GM19025 (cell line): ENCODE data around the gene BANK1.
A peak's percentile ranks its signal among the peaks of the same experiment; 100 is the strongest.

Source experiments
- ATAC-seq: cut with Tn5 transposase; IDR thresholded peaks from one replicate; pipeline ENCODE4 v1.9.1; 2021; ENCODE audit warnings: mild to moderate bottlenecking, low read depth, moderate library complexity; ENCODE audit not compliant: unreplicated experiment

The BANK1 gene

DNA sequence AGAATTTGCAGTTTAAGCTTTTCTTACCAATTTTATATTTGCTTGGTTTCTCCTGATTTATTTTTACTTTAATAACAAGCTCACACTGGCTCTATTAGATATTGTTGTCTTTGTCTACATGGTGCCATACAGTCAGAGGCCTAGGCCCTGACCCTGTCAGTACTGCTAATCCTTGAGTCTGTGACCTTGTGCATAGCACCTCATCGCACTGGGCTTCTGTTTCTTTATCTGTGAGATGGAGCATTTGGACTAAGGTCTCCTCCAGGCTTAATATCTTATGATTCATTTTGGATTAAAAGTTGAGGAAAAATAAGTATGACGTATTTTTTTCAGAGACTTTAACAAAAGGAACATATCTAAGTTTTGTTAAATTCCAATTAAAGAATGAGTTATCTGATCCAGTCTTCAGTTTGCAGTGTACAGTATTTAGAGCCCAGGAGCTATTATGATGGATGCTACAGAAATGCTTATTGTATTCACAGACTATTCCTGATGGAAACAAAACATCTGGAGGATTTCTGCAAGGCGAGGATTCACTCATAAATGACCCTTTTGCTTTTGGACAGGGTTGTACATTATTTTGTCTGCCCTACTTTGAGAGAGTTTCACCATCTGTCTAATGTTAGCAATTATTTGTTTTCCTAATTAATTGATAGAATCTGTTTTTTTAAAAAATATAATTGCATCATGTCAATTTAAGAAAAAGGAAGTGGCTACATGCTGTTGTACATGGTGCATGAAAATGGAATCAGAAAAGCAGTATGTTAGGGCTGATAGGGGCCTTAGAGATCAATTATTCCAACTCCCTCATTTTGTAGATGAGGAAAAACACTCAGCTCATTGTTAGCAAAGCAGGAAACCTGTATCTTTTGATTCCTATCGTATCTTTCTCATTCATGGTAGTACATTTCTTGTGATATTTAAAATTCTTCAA lies 203.6 kb downstream of the BANK1 start:
- ATAC-seq = no peak

DNA sequence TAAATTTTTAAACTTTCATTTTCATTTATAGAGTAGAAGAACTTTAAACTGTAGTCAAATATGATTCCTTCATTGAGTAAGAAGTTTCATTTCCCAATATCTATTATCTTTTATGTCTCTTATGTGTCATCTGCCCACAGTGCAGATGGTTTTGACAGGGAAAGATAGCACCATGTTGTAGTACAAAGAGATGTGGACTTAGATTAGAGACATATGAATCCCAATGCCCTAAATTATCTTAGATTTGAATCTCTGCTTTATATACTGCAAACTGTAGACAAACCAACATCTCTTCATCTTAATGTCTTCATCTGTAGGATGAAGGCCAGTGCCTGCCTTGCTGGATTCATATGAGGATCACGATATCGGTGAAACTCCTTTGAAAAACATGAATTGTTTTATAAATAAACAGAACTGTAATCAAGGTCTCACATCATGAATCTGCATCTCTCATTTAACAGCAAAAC lies 217.5 kb downstream of the BANK1 start:
- ATAC-seq = peak; percentile 84

DNA sequence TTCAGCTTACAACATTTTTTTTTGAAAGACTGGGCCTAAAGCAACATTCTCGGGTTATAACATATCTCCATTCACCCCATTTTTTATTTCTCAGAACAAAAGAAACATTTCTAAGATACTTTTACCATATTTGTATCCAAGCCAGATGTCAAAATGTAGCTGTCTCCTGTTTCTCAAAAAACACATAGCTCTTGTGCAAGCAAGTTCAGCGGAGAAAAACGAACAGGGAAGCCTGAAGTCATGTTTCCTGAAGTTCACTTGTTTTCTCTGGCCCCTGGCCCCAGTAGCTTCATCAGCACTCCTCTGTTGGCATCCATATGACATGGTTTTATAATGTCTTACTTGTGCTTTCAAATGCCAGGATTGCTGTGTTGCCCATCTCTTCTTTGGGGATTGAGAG lies 218.2 kb downstream of the BANK1 start:
- no peak for ATAC-seq

DNA sequence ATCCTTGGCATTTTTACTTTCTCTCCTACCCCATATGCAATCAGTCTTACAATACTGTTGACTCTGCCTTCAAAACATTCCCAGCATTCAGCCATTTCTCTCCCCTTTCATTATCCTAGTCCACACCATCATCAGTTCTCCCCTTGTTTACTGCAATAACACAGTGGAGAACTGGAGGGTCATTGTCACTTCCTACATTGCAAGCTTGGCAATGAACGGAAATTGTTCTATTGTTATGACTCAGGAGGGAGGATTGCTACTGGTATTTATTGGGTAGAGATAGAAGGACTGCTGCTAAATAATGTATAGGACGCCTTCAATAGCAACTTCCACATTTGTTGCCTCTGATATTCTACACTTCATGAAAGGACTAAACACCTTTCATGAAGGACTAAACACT lies 231.8 kb downstream of the BANK1 start:
- ATAC-seq = no peak

DNA sequence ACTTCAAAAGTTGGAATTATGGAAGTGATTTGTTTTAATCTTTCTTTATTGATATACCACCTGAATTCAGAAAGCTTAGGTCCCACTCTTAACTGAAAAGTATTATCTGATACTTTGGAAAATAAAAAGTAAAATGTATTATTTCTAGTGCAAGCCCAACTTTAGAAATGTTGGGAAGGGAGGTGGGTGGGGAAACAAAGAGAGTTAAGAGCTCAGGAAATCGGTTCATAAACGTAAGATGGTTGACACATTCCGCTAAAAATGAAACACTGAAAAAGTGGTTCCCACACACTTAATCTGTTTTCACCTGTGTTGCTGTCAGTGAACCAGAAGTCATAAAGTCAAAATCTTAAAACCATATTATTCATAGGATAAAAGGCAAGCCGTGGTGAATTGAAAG lies 237.4 kb downstream of the BANK1 start:
- ATAC-seq = no peak

DNA sequence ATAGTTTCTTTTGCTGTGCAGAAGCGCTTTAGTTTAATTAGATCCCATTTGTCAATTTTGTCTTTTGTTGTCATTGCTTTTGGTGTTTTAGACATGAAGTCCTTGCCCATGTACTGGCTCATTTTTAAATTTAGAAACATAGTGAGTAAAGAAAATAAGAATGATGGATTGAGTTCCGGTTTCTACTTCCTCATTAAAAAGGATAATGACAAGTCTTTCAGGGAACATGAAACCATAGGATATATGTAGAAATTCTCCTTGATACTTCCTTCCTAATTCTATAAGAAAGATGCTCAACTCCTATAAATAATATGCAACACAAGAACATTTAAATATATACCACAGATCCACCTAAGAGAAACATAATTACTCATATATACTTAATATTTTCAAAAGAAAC lies 240.9 kb downstream of the BANK1 start:
- ATAC-seq = no peak

DNA sequence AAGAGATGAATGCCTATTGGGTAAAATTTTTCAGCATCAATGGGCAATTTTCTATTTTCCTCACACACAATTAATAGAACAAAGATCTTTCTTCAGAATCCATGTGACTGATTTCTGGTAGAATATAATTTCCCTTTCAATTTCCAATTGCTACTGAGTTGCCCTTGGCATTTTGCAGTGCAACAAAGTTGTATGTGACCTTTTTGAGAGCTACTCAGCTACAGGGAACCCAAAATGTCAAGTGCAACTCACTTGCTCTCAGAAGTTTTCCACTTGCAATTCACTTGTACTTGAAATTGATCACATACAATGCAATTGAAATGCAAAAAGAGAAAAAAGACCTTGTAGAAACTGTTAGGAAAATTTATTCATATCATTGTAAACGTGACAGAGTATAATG lies 245.5 kb downstream of the BANK1 start:
- no peak for ATAC-seq

DNA sequence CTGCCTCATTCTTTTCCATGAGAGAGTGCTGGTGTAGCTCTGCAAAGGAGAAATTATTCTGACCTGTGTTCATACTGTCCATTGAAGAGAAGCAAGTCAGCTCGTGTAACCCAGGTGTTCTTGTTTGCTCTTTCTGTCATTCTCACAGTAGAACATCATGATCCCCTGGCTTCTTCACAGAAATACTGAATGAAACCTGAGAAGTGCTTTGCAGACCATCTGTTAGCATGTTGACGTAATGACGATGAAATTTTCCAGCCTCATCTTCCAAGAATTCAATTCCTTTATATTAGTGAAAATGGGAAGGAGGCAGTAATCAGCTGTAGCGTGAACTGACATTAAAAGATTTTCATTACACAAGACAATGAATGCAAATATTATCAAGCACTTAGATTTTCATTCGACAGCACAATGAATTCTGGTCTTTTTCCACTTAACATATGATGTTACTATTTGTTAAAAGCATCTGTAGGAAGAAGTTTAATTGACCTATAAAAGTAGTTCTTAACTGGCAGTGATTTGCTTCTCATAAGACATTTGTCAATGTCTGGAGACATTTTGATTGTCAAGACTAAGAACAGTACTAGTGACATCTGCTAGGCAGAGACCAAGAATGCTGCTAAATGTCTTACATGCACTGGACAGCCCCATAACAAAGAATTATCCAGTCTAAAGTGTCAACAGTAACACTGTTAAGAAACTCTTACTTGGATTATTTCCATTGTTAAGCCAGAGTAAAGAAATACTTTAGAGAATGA lies 246.3 kb downstream of the BANK1 start:
- ATAC-seq = no peak

DNA sequence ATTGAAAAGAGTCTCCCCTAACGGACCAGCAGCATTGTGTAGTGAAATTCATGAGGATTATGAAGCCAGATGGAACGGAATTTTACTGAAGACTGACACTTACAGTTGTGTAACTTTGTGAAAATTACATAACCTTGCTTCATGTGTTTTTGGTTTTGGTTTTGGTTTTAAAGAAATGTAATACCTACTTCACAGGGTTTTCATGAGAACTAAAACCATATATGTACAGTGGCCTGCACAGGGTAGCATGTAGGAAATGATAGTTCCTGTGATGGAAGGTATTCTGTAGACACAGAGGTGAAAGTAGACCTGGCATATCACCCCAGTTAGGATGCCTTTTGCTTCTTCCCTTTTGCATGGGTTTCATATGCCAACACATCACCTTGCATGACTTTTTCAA lies 247.0 kb downstream of the BANK1 start:
- no peak for ATAC-seq

DNA sequence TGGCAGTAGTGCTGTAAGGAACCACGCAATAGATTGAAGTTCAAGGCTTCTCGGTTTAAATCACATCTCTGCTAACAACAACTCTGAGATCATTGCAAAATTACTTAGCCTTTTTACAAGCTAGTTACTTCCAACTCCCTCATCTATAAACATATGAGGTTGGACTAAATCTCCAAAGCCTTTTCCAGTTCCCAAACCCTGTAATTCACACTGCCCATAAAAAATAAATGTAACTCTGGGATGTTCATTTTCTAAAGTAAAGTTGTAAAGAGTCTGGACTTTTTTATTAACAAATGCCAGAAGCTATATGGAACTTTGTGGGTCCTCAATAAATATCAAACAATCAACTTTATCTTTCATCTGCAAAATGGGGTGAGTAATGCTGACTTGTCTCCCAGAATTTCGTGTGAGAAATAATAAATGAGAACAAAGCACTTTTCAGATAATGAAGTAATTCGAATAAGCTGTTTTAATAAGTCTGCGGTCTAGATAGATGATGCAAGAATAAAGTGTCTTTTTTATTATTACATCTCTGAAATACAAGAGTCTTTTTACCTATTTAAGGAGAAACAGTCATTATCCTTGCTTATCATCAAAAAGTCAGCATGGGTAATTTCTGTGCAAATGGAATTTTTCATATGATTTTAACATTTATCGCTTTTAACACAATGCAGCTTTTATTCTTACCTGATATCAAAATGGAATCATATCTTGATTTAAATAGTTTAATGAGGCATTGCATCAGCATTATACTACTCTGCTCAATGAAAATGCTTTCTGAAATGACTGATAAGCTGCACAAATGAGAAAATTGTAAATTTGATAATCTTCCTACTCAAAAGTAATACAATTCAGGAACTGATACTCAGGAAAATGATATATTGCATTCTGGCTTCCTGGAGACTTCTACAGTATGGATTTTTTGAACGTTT lies 252.6 kb downstream of the BANK1 start:
- no peak for ATAC-seq

DNA sequence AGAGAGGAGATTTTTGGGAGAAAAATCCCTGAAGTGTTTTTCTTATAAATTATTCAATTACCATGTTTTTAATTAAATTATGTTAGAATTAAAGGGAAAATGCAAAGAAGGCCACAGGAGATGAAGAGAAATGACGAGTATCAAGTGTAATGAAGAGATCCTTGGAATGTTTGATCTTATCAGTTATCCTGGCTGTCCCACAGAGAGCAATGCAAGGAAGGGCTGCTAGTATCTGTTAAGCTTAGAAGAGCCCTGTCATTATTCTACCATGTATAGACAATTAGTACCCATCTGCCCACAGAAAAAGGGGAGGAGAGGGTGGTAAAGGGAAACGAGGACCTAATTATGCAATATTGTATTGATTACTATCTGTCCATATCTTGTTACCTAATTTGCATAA lies 257.1 kb downstream of the BANK1 start:
- no peak for ATAC-seq

DNA sequence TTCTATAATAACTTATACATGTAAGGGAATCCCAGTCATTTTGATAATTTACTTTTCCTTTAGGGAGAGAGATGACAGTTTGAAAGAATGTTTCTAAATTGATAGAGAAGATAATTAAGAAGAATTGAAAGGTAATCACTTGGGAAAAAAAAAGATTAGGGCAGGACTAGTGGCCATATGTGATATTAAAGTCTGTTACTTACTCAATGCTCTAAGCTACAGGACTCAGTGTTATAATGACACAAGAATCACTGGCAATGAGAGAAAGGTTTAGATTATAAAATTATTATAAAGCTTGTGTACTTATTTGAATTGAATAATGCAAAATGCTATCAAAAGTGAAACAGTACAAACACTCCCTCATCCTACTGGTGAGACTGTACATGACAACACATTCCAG lies 265.3 kb downstream of the BANK1 start:
- no peak for ATAC-seq

DNA sequence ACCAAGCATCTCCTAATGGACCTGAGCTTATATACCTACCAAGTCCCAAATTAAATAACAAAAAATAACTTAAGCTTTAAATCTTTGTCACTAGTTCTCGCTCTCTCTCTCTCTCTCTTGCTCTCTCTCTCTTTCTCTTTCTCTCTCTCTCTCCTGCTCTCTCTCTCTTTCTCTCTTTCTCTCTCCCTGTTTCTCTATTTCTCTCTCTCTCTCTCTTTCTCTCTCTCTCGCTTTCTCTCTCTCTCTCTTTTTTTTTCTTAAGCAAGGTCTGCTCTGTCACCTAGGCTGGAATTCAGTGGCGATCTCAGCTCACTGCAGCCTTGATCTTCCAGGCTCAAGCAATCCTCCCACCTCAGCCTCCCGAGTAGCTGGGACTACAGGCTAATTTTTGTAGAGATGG lies 266.6 kb downstream of the BANK1 start:
- ATAC-seq = no peak

DNA sequence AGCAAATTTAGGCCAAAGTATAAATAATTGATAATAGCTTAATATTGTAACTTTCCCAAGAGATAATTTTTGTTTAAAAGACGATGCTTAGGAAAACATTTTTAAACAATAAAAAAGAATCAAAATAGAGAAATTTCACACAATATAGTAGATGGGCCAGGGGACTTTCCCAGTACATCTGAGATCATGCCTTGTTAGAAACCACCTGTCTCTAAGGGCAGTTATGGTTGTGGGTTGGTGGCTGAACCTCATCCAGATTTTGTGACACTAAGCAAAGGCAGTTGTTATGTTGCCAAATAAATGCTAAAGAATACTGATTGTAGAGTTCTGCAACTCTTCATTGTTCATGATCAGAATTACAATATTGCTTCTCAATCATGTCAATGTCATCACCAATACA lies 270.6 kb downstream of the BANK1 start:
- ATAC-seq = peak; percentile 78

DNA sequence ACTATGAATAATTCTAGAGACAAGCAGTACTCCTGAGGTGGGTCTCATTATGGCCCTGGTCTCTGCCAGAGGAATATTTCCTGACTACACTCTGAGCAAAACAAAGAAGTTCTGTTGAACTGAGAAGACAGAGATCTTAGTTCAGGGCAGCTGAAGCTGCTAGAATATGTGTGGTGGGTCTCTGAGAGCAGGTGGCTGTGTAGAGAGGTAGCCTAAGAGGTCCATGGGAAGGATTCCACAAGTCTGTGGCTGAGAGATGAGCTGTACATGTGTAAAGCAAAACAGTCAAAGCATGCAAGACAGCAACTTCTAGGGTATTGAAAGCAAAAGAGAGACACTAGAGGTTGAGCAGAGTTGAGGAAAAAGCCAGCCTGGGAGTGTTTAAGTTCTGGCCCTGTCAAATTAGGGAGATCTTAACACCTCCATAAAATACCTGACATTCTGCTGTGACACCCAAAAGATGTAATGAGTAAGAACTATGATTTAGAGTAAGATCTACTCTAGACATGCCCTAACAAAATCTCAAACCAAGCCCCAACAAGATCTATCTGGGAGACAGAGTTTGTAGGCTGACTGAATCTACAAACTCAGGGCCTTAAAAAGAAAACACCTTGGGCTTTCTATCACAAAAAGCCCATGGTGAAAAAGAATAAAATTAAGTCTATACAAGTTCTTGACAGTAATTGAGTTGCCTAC lies 274.4 kb downstream of the BANK1 start:
- no peak for ATAC-seq

DNA sequence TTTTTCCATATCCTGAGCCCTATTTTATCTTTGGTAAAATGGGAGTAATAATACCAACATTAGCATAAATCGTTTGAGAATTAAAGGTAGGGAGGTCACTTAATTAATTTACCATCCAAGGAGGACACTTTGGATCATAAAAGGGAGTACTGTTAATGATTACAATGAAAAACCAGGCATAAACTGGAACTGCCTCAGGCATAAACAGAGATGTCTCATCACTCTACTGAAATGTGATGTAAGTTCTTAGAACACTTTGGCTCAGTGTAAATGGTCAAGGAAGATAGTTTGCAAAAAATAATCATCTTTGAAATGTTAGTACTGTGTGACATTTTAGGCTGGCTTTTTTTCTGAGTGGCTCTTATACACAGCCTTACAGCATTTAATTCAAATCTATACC lies 286.1 kb downstream of the BANK1 start:
- no peak for ATAC-seq

DNA sequence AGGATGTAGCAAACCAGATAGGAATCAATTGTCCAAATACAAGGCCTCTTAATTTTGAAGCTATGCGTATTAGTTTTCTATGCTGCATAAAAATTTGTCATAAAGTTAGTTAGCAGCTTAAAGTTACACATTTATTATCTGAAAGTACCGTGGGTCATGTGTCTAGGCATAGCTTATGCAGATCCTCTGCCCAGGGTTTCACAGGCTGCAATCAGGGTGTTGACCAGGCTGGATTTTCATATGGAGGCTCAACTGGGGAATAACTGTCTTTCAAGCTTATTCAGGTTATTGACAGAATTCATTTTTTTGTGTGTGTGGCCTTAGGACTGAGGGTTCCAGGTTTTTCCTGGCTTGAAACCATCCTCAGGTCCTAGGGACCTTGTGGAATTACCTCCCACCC lies 289.7 kb downstream of the BANK1 start:
- ATAC-seq = no peak

DNA sequence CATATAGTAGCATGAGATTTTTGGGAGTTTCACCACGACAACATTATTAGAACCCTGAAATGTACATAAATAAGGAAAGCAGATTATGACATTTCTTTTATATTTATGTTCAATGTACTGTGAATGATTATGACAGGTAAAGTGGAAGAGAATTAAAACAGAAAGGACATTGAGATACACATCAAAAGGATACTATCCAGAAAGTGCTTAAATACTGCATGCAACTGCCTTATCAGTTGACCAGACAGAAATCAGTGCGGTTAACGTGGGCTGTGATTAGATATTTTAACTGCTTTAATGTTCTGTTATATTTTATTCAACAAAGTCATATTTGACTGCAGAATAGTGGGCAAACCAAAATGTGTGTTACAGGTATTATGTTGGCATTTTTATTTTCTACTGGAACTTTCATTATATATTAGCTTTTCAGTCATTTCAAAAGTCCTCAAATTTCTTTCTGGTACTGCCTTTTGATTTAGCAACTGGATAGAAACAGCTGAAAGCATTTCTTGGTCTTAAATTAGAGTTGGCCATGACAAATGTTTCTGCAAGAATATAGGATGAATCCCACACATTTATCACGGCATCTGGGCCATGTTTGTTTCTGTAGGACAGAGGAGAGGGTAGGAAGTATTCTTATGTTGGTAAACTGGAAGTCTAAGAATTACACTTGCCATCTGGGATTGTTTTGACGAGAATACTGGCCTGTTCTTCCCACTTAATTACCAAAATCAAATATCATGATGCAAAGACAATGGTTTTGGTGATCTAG lies 299.5 kb downstream of the BANK1 start:
- no peak for ATAC-seq

DNA sequence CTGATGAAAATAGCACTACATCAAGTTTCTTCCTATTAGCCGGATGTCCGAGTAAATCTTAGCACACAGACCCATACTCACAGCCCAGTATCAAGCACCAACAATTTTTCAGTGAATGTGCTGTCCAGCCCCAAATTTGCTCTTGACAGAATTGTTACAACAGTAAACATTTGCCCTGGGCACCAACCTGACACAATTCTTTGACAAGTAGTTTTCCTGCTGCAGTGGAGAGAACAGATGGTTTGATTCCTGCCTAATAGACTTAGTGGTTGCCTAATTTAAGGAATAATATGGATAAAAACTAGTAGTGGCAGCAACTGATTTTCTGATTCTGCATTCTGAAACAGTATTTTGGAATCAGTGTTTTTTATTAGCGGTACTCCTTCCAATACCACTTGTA lies 301.1 kb downstream of the BANK1 start:
- no peak for ATAC-seq
